ENCODE results near the gene PDE4DIP.
"Not testable (repeated sequence)": the region's sequence is repeated elsewhere in the genome, so short reads cannot be mapped to it uniquely, and the experiment has no call there.

PDE4DIP gene

GRCh38 chr1:148923798-148924197 lies 79.6 kb downstream of the PDE4DIP start:
- DNase-seq = not testable (repeated sequence)

- not testable (repeated sequence) for DNase-seq
These were observed 83.4 kb downstream of the PDE4DIP start for GRCh38 chr1:148927645-148928044.

- DNase-seq = not testable (repeated sequence)
These were observed 85.0 kb downstream of the PDE4DIP start for GRCh38 chr1:148929253-148929652.

DNA sequence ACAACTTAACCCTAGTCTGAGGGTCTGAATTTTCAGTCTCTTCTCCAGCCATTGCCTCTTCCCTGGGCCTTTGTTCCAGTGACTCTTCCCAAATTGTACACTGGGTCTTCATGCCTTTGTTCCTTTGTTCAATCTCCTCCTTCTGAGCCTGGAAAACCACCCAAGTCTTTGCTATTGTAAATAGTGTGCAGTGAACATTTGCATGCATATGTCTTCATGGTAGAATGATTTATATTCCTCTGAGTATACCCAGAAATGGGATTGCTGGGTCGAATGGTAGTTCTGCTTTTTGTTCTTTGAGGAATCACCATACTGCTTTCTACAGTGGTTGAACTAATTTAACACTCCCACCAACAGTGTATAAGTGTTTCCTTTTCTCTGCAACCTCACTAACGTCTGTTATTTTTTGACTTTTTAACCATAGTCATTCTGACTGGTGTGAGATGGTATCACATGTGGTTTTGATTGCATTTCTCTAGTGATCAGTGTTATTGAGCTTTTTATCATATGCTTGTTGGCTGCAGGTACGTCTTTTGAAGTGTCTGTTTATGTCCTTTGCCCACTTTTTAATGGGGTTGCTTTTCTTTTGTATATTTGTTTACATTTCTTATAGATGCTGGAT lies 91.3 kb downstream of the PDE4DIP start:
- not testable (repeated sequence) for DNase-seq

- not testable (repeated sequence) for DNase-seq
These were observed 98.7 kb downstream of the PDE4DIP start for GRCh38 chr1:148942906-148943305.

DNA sequence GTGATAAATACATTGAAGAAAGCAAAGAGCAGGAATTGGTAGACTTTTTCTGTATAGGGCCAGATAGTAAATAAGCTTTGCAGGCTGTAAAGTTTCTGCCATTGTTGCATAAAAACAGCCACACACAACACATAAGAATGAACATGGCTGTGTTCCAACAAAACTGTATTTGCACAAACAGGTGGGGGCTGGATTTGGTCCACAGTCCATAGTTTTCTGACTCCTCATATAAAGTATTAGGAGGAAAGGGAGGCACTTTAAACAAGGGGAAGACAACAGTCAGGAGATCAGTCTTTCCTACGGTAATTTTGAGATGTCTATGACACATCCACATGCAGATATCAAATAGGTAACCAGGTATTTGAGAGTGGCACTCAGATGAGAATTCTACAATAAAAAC lies 100.9 kb downstream of the PDE4DIP start:
- DNase-seq = not testable (repeated sequence)

- not testable (repeated sequence) for DNase-seq
These were observed 104.5 kb downstream of the PDE4DIP start for GRCh38 chr1:148948768-148949167.

DNA sequence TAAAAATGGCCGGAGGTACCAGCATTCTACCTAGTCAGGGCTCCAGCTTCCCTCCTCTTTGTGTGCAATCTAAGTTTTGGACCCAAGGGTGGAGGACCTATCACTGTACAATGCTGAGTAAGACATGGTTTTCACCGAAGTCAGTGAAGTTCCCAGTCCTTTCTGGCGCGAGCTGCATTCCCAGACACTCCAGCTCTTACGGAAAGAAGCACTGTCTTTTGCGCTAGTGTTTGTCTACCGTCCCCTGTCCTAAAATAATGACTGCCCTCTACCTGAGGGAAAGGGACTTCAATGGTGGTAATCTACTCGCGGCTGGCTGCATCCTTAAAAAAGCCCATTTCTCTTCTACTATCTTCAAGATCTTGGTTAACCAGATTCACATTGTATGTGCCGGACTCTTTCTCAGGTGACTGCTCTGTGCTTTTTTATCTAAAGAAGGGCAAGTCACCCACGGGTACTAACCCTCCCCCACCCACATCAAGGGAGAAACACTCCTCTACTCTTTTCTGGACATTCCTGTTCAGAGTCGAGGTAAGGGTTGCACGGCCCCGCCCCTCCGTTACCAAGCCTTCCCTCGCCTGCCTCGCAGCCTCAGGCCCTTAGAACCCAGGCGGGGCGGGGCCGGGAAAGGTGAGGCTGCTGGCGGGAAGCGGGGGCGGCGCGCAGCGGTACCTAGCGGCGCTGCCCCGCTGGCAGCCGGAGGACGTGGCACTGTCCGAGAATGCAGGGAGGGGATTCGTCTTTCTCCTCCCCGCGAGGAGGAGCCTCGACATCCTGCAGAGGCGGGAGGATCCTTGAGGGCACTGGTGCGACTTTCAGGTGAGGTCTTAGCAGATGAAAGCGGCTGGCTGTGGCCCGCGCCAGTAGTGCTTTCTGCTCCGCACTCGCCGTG lies 107.4 kb downstream of the PDE4DIP start:
- DNase-seq = peak; percentile 39

DNA sequence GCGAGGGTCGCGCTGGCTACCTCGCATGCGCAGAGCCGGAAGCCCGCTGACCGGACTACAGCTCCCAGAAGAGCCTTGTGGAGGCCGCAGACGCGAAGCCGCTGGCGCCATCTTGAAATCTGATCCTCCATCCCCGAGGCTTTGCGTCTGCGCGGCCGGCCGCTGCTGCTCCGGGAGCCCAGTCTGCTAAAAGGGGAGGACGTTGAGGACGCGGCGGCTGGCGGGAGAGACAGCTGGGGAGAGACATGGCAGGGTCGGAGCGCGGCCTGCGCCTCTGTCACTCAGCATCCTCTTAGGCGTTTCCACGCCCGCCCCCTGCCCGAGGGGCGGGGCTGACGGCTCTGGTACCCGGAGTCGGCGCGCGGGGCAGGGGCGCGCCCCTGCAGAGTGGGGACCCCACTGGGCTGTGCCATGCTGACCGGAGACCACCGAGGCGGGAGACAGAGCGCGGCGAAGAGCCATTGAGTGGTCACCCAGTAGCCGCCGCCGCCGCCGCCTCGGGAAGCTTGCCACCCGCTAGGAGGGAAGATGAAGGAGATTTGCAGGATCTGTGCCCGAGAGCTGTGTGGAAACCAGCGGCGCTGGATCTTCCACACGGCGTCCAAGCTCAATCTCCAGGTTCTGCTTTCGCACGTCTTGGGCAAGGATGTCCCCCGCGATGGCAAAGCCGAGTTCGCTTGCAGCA lies 108.2 kb downstream of the PDE4DIP start:
- DNase-seq = not testable (repeated sequence)

DNA sequence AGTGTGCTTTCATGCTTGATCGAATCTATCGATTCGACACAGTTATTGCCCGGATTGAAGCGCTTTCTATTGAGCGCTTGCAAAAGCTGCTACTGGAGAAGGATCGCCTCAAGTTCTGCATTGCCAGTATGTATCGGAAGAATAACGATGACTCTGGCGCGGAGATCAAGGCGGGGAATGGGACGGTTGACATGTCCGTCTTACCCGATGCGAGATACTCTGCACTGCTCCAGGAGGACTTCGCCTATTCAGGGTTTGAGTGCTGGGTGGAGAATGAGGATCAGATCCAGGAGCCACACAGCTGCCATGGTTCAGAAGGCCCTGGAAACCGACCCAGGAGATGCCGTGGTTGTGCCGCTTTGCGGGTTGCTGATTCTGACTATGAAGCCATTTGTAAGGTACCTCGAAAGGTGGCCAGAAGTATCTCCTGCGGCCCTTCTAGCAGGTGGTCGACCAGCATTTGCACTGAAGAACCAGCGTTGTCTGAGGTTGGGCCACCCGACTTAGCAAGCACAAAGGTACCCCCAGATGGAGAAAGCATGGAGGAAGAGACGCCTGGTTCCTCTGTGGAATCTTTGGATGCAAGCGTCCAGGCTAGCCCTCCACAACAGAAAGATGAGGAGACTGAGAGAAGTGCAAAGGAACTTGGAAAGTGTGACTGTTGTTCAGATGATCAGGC lies 108.8 kb downstream of the PDE4DIP start:
- not testable (repeated sequence) for DNase-seq

GRCh38 chr1:148953730-148954129 lies 109.5 kb downstream of the PDE4DIP start:
- DNase-seq = not testable (repeated sequence)

GRCh38 chr1:148958343-148958742 lies 114.1 kb downstream of the PDE4DIP start:
- DNase-seq = not testable (repeated sequence)

GRCh38 chr1:148960212-148961000 lies 116.2 kb downstream of the PDE4DIP start:
- not testable (repeated sequence) for DNase-seq

DNA sequence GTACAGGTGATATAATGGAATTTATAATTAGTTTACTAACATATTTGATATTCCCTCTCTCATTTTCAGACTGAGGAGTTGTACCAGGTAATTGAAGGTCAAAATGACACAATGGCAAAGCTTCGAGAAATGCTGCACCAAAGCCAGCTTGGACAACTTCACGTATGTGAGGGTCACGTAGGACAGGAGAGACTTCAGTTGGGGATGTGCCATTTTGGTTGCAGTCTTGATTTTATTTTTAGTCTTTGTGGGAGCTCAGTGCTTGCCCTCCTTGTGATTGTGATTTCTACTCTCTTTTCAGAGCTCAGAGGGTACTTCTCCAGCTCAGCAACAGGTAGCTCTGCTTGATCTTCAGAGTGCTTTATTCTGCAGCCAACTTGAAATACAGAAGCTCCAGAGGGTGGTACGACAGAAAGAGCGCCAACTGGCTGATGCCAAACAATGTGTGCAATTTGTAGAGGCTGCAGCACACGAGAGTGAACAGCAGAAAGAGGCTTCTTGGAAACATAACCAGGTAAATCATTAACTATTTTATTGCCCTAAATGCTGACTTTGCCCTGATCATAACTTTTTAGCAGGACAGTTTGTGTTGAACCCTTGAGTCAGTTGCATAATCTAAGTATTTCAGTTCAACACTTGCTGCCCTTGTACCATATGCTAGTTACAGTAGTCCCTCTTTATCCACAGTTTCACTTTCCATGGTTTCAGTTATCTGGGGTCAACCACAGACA lies 118.1 kb downstream of the PDE4DIP start:
- DNase-seq = not testable (repeated sequence)

GRCh38 chr1:148966084-148966483 lies 121.9 kb downstream of the PDE4DIP start:
- DNase-seq = not testable (repeated sequence)

DNA sequence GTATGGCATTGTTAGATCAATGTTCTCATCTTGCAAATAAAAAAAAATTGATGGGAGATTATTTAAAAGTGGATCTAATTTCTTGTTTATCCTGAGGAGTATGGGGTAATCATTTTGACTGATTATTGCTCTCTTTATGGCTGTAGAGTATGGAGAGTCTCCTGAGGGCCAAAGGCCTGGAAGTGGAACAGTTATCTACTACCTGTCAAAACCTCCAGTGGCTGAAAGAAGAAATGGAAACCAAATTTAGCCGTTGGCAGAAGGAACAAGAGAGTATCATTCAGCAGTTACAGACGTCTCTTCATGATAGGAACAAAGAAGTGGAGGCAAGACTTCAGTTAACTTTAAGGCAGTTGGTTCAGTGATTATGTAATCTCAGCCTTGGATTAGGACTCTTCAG lies 123.4 kb downstream of the PDE4DIP start:
- not testable (repeated sequence) for DNase-seq

DNA sequence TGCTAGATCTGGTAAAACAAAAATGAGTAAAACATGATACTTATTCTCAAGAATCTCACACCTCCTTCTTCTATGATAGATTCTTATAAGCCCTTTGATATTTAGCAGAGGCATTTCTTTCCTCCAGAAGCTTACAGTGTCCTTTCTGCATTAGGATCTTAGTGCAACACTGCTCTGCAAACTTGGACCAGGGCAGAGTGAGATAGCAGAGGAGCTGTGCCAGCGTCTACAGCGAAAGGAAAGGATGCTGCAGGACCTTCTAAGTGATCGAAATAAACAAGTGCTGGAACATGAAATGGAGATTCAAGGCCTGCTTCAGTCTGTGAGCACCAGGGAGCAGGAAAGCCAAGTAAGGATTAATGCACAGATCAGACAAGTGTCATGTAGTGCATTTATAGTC lies 124.5 kb downstream of the PDE4DIP start:
- DNase-seq = not testable (repeated sequence)

DNA sequence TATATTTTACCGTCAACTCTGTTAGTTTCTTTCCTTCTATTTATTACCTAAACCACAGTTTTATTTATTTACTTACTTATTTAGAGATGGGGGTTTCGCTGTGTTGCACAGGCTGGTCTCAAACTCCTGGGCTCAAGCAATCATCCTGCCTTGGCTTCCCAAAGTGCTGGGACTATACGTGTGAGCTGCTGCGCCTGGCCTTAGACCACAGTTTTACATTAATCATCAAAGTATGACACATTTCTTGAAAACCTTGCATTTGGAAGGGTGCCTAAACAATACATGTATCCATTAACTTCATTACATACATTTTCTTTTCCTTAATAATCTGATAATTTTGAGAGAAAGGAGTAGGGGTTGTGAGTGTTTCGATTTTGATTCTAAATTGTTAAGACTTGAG lies 124.9 kb downstream of the PDE4DIP start:
- DNase-seq = not testable (repeated sequence)

DNA sequence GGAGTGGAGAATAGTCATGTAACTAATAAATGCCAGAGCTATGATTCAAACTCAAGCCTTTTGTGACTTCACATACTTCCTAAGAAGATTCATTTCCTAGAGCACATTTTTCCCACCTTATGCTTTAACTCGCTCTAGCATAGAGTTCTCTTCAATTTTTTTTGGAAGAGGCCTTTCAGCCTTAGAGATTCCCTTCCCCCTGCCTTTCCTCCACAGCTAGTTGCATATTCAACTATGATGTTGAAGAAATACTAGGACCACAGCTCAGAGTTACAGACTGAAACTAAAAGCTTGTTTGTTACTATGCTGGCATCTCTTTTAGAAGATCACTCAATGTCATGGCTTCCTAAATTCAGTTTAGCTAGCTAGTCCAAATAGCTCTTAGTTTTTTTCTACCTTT lies 131.2 kb downstream of the PDE4DIP start:
- DNase-seq = not testable (repeated sequence)

GRCh38 chr1:148975866-148976537 lies 131.8 kb downstream of the PDE4DIP start:
- not testable (repeated sequence) for DNase-seq
